ENCODE data around the gene RAD51. TPM values are rescaled to one million over a fixed set of nuclear protein-coding genes. Genes with fewer than 3 reads are reported as not detected.

RAD51 gene
- total and polyA plus RNA-seq, 2 of the 8 experiments (the other 6 are each of a cell fraction or from before 2014, with no cell fraction given) = 32.2 to 42.4 TPM

DNA sequence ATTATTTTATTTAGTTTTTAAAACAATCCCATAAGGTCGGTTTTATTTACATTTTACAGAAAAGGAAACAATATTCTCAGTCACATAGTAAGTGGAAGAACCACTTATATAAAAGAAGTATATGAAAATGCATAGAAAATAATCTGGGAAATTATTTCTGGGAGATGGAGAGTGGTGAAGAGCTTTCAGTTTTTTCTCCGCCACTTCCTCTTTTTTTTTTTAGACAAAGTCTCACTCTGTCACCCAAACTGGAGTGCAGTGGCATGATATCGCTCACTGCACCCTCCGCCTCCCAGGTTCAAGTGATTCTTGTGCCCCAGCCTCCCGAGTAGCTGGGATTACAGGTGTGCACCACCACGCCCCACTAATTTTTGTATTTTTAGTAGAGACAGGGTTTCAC, 21.2 kb downstream of the RAD51 start:
- Histone ChIP-seq H3K27ac (ENCODE audit: low read depth, low read length) (no peak overlapping the region), H3K27me3 (replicated peaks in 1 of 4; ENCODE audit: control insufficient read depth in 3 of 4, extremely low read depth in 1 of 4, insufficient read depth in 3 of 4, low read length in 3 of 4) (no peaks in the 10 kb centered on the region), H3K36me3 (ENCODE audit: control insufficient read depth in 2 of 4, insufficient read depth in 4 of 4, low read length in 3 of 4) (peaks cover 3 to 48% (median 22%) of the 10 kb centered on the region in 4 experiments; a peak in 7 of 8 replicates), H3K23ac (ENCODE audit: insufficient read length) (no peak overlapping the region), H3K9me3 (ENCODE audit: insufficient read depth in 2 of 2, low read depth in 1 of 2, low read length in 1 of 2) (no peaks in the 10 kb centered on the region), H2BK20ac (ENCODE audit: low read length) (no peak overlapping the region), H2BK15ac (ENCODE audit: low read length) (no peak overlapping the region), H2AK5ac (ENCODE audit: low read depth, low read length) (no peak overlapping the region), H2AFZ (ENCODE audit: low read length) (no peak overlapping the region), H3K79me2 (ENCODE audit: control insufficient read depth in 1 of 2, insufficient read depth in 2 of 2, low read length in 2 of 2) (no peaks in the 10 kb centered on the region), H3K14ac (ENCODE audit: insufficient read length) (no peak overlapping the region), H2BK5ac (ENCODE audit: low read depth, low read length) (no peak overlapping the region), H4K91ac (replicated peaks; ENCODE audit: insufficient read length, low read length) (no peak overlapping the region), H3K4me2 (ENCODE audit: insufficient read depth in 1 of 2, low read depth in 2 of 2, low read length in 2 of 2) (no peak overlapping the region), H3K4me1 (replicated peaks in 1 of 4; ENCODE audit: control insufficient read depth in 3 of 4, insufficient read depth in 4 of 4, low read length in 3 of 4) (no peaks in the 10 kb centered on the region), H3K4ac (replicated peaks; ENCODE audit: insufficient read length, low read depth, low read length) (no peak overlapping the region), H2BK12ac (ENCODE audit: low read depth, low read length) (no peak overlapping the region), H3K23me2 (ENCODE audit: low read depth, low read length) (no peaks in the 10 kb centered on the region), H2BK120ac (replicated peaks; ENCODE audit: low read depth, low read length) (no peak overlapping the region), H4K8ac (ENCODE audit: extremely low read depth, insufficient read depth, low read length) (no peak overlapping the region), H3K56ac (replicated peaks; ENCODE audit: insufficient read length, low read depth, low read length) (no peak overlapping the region), H4K5ac (ENCODE audit: insufficient read length, low read depth, low read length) (no peak overlapping the region), H3K79me1 (ENCODE audit: low read depth, low read length) (no peaks in the 10 kb centered on the region), H3K4me3 (ENCODE audit: extremely low read depth in 1 of 4, insufficient read depth in 2 of 4, low read depth in 3 of 4, low read length in 4 of 4) (no peak overlapping the region), H4K20me1 (replicated peaks in 1 of 2; ENCODE audit: control insufficient read depth in 1 of 2, insufficient read depth in 2 of 2, low read length in 2 of 2) (peaks cover 0 to 2% of the 10 kb centered on the region in 2 experiments), H3K18ac (ENCODE audit: extremely low read depth, low read length) (no peak overlapping the region), H3K9ac (replicated peaks in 1 of 4; ENCODE audit: extremely low read depth in 1 of 4, low read depth in 3 of 4, low read length in 3 of 4) (no peak overlapping the region)
- POLR2A ChIA-PET (ENCODE audit: partially characterized antibody) = interaction anchor here (0.6 kb wide), 1 partner anchor 10 kb away, joined by 3 read pairs; no protein-coding TSS in a partner anchor
- no peak for FAIRE-seq
- CTCF ChIA-PET (ENCODE audit: partially characterized antibody) = no interaction called here
- 96% methylated on average over 6 of the region's 6 CpGs; no CpG with 5 or more reads in 1 of the 2 experiments for WGBS, 2 experiments (ENCODE audit: extremely low coverage in 1 of 2, insufficient coverage in 1 of 2, insufficient read length in 1 of 2, insufficient replicate concordance in 2 of 2, low coverage in 1 of 2, low lambda C conversion rate in 2 of 2, missing lambda C conversion rate in 1 of 2)
- DNase-seq (ENCODE audit: low read depth in 1 of 2, low spot score in 2 of 2) = no peak
- no peak for TF ChIP-seq SIRT6 (IDR thresholded peaks at IDR 0.05; ENCODE audit: low read length)
- TF ChIP-seq RNF2 (IDR thresholded peaks at IDR 0.05; ENCODE audit: borderline replicate concordance, low read depth, low read length, missing control alignments, poor library complexity, severe bottlenecking) = no peak
- TF ChIP-seq POLR2AphosphoS5 (IDR thresholded peaks at IDR 0.05; ENCODE audit: low read depth, low read length) = no peak
- no peak for TF ChIP-seq TCF12 (IDR thresholded peaks at IDR 0.05; ENCODE audit: low read depth, low read length)
- no peak for TF ChIP-seq HDAC2 (IDR thresholded peaks at IDR 0.05; ENCODE audit: borderline replicate concordance in 1 of 2, low read depth in 2 of 2, low read length in 2 of 2)
- TF ChIP-seq CREB1 (IDR thresholded peaks at IDR 0.05) = no peak
